ENCODE results near the gene GLI3. TPM values are rescaled to one million over a fixed set of nuclear protein-coding genes. Genes with fewer than 3 reads are reported as not detected.

Gene GLI3
- total and polyA plus RNA-seq, 4 donors = 0.50 to 34.9 (median 11.3) TPM

DNA sequence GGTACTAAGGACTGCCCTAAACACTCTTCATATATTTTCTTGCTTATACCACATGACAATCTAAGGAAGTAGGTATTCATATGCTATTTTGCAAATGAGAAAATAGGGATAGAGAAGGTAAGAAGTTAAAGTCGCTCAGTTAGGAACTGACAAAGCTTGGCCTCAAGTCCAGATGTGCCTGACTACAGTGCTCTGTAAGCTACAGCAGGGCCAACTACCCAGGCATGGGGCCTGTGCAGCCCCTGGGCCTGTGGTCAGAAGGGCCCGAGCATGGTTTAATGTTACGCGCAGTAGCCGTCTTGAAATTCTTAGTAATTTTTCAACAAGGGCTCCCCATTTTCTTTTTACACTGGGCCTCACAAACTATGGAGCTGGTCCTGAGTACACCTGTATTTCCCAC is 146.2 kb downstream of the GLI3 start:
- Histone ChIP-seq H3K9me3 (ENCODE audit: control insufficient read depth, low read length) (no peaks in the 10 kb centered on the region), H3K27me3 (ENCODE audit: control insufficient read depth in 1 of 2, insufficient read depth in 2 of 2, low read length in 1 of 2) (no peaks in the 10 kb centered on the region), H3K4me3 (ENCODE audit: low read length in 2 of 2) (no peak overlapping the region), H3K27ac (ENCODE audit: low read depth in 1 of 2, low read length in 2 of 2) (no peak overlapping the region), H3K36me3 (ENCODE audit: control insufficient read depth in 1 of 2, insufficient read depth in 2 of 2, low read length in 1 of 2) (no peaks in the 10 kb centered on the region), H3K4me1 (ENCODE audit: control insufficient read depth in 1 of 2, insufficient read depth in 2 of 2, low read length in 2 of 2) (no peaks in the 10 kb centered on the region)
- DNase-seq (no peak), ATAC-seq (ENCODE audit: low FRiP score) (no peak)
- intact Hi-C loops (cut with DNase I) = no loop called here
- 89 to 92% methylated on average over 5 of the region's 5 CpGs for WGBS, 2 donors

DNA sequence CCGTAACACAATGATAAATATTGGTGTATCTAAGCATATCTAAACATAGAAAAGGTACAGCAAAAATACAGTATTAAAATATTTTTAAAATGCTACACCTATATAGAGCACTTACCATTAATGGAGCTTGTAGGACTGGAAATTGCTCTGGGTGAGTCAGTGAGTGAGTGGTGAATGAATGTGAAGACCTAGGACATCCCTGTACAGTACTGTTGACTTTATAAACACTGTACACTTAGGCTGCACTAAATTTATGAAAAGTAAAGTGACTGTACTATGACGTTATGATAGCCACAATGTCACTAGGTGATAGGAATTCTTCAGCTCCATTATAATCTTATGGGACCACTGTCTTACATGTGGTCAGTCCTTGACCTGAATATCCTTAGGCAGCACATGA is 147.0 kb downstream of the GLI3 start:
- ATAC-seq (ENCODE audit: low FRiP score) (no peak), DNase-seq (no peak)
- WGBS, 2 donors = 97% methylated on average over 2 of the region's 2 CpGs
- H3K4me1 ChIP-seq (ENCODE audit: control insufficient read depth in 1 of 2, insufficient read depth in 2 of 2, low read length in 2 of 2) = no peaks in the 10 kb centered on the region
- no peak overlapping the region for H3K4me3 ChIP-seq (ENCODE audit: low read length in 2 of 2)
- H3K9me3 ChIP-seq (ENCODE audit: control insufficient read depth, low read length) = no peaks in the 10 kb centered on the region
- H3K27me3 ChIP-seq (ENCODE audit: control insufficient read depth in 1 of 2, insufficient read depth in 2 of 2, low read length in 1 of 2) = no peaks in the 10 kb centered on the region
- H3K27ac ChIP-seq (ENCODE audit: low read depth in 1 of 2, low read length in 2 of 2) = no peak overlapping the region
- intact Hi-C loops (cut with DNase I) = no loop called here
- no peaks in the 10 kb centered on the region for H3K36me3 ChIP-seq (ENCODE audit: control insufficient read depth in 1 of 2, insufficient read depth in 2 of 2, low read length in 1 of 2)

DNA sequence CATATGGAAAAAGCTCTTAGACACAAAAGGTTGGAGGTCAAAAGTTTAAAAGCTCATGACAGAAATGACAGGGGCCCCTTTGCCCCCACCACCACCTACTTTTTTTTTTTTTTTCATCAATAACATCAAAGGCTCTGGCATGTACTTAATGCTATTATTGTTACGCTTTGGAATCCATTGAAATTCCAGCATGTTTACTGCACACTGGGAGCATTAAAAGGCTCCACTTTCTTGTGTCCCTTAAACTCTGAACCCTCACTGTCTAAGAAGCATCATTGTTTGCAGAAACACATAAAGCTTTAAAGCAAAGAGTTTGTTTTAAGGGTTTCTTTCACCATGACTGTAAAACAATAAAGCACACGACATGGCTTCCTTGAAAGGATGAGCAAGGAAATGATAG is 149.4 kb downstream of the GLI3 start:
- H3K27ac ChIP-seq (ENCODE audit: low read depth in 1 of 2, low read length in 2 of 2) = no peak overlapping the region
- ATAC-seq (ENCODE audit: low FRiP score) (no peak), DNase-seq (no peak)
- no peaks in the 10 kb centered on the region for H3K4me1 ChIP-seq (ENCODE audit: control insufficient read depth in 1 of 2, insufficient read depth in 2 of 2, low read length in 2 of 2)
- H3K9me3 ChIP-seq (ENCODE audit: control insufficient read depth, low read length) = no peaks in the 10 kb centered on the region
- no peaks in the 10 kb centered on the region for H3K36me3 ChIP-seq (ENCODE audit: control insufficient read depth in 1 of 2, insufficient read depth in 2 of 2, low read length in 1 of 2)
- 96% methylated on average over 2 of the region's 2 CpGs for WGBS, 2 donors
- intact Hi-C loops (cut with DNase I) = no loop called here
- no peak overlapping the region for H3K4me3 ChIP-seq (ENCODE audit: low read length in 2 of 2)
- H3K27me3 ChIP-seq (ENCODE audit: control insufficient read depth in 1 of 2, insufficient read depth in 2 of 2, low read length in 1 of 2) = no peaks in the 10 kb centered on the region

DNA sequence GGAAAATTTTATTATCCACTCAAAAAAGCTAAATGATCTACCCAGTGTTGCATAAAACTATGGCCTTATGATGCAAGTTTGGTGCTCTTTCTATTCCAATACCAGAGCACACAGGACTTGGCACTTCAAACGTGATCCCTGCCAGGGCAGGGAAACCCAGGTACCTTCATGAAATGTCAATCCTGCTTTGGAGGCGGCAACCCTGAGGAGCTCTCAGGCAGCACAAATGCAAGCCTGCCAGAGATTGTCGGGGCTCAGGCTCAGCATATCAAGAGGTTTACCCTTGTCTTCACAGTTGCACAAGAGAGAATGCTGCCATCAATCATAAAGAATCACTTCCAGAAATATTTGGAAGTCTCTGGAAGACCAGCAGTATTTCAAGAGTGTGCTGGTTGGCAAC is 151.5 kb downstream of the GLI3 start:
- no peaks in the 10 kb centered on the region for H3K9me3 ChIP-seq (ENCODE audit: control insufficient read depth, low read length)
- H3K4me3 ChIP-seq (ENCODE audit: low read length in 2 of 2) = no peak overlapping the region
- no peaks in the 10 kb centered on the region for H3K36me3 ChIP-seq (ENCODE audit: control insufficient read depth in 1 of 2, insufficient read depth in 2 of 2, low read length in 1 of 2)
- DNase-seq (no peak), ATAC-seq (ENCODE audit: low FRiP score) (no peak)
- intact Hi-C loops (cut with DNase I) = no loop called here
- no peaks in the 10 kb centered on the region for H3K4me1 ChIP-seq (ENCODE audit: control insufficient read depth in 1 of 2, insufficient read depth in 2 of 2, low read length in 2 of 2)
- WGBS, 2 donors = 74 to 77% methylated on average over 3 of the region's 3 CpGs
- H3K27ac ChIP-seq (ENCODE audit: low read depth in 1 of 2, low read length in 2 of 2) = no peak overlapping the region
- H3K27me3 ChIP-seq (ENCODE audit: control insufficient read depth in 1 of 2, insufficient read depth in 2 of 2, low read length in 1 of 2) = no peaks in the 10 kb centered on the region

DNA sequence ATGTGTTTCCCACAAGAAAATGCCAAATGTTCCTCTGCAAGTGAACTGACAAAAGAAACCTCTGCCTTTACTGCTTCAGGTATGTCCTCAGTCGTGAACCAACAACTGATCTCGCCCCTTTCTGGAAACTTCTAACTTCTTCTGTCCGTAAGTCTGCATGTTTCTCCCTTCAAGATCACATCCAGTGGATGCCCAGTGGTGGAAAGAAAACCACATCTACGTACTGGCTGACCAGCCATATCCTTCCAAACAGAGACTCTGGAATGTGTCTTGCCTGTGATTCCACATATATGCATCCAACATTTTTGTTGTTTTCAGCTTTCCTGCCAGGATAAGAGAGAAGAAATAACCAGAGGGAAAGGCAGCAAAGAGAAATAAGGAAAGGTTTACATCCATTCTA is 152.7 kb downstream of the GLI3 start:
- Histone ChIP-seq H3K4me1 (ENCODE audit: control insufficient read depth in 1 of 2, insufficient read depth in 2 of 2, low read length in 2 of 2) (no peaks in the 10 kb centered on the region), H3K4me3 (ENCODE audit: low read length in 2 of 2) (no peak overlapping the region), H3K27ac (ENCODE audit: low read depth in 1 of 2, low read length in 2 of 2) (no peak overlapping the region), H3K9me3 (ENCODE audit: control insufficient read depth, low read length) (no peaks in the 10 kb centered on the region), H3K27me3 (ENCODE audit: control insufficient read depth in 1 of 2, insufficient read depth in 2 of 2, low read length in 1 of 2) (no peaks in the 10 kb centered on the region), H3K36me3 (ENCODE audit: control insufficient read depth in 1 of 2, insufficient read depth in 2 of 2, low read length in 1 of 2) (no peaks in the 10 kb centered on the region)
- DNase-seq (no peak), ATAC-seq (ENCODE audit: low FRiP score) (no peak)
- 71 to 81% methylated on average over 4 of the region's 4 CpGs for WGBS, 2 donors
- intact Hi-C loops (cut with DNase I) = no loop called here

DNA sequence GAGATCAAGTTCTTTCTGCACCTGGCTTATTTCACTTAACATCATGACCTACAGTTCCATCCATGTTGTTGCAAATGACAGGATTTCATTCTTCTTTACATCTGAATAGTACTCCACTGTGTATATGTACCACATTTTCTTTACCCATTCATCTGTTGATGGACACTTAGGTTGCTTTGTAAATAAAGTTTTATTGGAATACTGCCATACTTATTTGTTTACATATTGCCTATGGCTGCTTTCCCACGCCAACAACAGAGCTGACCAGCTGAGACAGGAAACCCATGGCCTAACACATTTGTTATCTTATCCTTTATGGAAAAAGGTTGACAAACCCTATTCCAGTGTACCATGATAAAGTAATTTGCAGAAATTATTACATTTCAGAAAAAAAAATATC is 153.7 kb downstream of the GLI3 start:
- no peak for ATAC-seq (ENCODE audit: low FRiP score)
- DNase-seq = no peak
- no peaks in the 10 kb centered on the region for H3K27me3 ChIP-seq (ENCODE audit: control insufficient read depth in 1 of 2, insufficient read depth in 2 of 2, low read length in 1 of 2)
- WGBS, 2 donors = 97 to 100% methylated on average over 1 of the region's 1 CpG
- intact Hi-C loops (cut with DNase I) = no loop called here
- H3K4me1 ChIP-seq (ENCODE audit: control insufficient read depth in 1 of 2, insufficient read depth in 2 of 2, low read length in 2 of 2) = no peaks in the 10 kb centered on the region
- no peaks in the 10 kb centered on the region for H3K36me3 ChIP-seq (ENCODE audit: control insufficient read depth in 1 of 2, insufficient read depth in 2 of 2, low read length in 1 of 2)
- H3K9me3 ChIP-seq (ENCODE audit: control insufficient read depth, low read length) = no peaks in the 10 kb centered on the region
- no peak overlapping the region for H3K27ac ChIP-seq (ENCODE audit: low read depth in 1 of 2, low read length in 2 of 2)
- no peak overlapping the region for H3K4me3 ChIP-seq (ENCODE audit: low read length in 2 of 2)

DNA sequence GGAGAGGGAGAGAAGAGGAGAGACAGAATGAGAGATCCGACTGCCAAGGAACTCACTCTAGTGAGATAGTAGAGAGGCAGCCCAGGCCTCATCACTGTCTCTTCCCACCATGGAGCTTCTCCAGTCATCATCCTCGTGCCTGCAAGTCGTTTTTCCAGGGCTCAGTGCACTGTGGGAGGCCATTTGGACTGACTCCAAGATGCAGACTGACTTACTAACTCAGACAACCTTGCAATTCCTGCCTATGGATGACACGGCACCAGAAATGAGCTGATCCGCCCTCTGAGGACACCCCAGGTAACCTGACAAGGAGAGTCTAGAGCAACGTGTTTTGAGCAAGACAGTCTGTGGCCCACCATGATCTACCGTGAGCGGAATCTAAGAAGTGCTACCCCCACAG is 154.9 kb downstream of the GLI3 start:
- no peak for DNase-seq
- H3K27me3 ChIP-seq (ENCODE audit: control insufficient read depth in 1 of 2, insufficient read depth in 2 of 2, low read length in 1 of 2) = no peaks in the 10 kb centered on the region
- ATAC-seq (ENCODE audit: low FRiP score) = no peak
- no peaks in the 10 kb centered on the region for H3K36me3 ChIP-seq (ENCODE audit: control insufficient read depth in 1 of 2, insufficient read depth in 2 of 2, low read length in 1 of 2)
- 82 to 86% methylated on average over 8 of the region's 8 CpGs for WGBS, 2 donors
- H3K9me3 ChIP-seq (ENCODE audit: control insufficient read depth, low read length) = no peaks in the 10 kb centered on the region
- intact Hi-C loops (cut with DNase I) = no loop called here
- no peaks in the 10 kb centered on the region for H3K4me1 ChIP-seq (ENCODE audit: control insufficient read depth in 1 of 2, insufficient read depth in 2 of 2, low read length in 2 of 2)
- H3K27ac ChIP-seq (ENCODE audit: low read depth in 1 of 2, low read length in 2 of 2) = no peak overlapping the region
- H3K4me3 ChIP-seq (ENCODE audit: low read length in 2 of 2) = no peak overlapping the region

DNA sequence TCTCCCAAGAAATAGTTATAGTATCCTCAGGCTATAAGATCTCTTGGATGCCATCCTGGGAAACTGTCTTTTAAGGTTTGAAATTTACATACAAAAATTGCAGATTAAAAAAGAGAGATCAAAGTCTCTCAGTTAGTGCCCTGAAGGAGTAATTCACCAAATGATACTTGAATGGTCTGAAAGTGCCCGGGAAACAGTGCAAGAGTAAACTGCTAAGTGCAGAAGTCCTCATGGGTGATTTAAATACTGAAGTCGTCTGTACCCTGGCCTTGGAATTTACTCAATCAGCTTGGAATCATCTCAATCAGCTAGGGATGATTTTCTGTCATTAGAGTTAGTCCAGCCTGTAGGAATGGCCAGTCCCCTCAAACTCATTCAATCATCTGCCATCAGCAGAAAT is 155.3 kb downstream of the GLI3 start:
- ATAC-seq (ENCODE audit: low FRiP score) = no peak
- intact Hi-C loops (cut with DNase I) = no loop called here
- 73 to 75% methylated on average over 2 of the region's 2 CpGs for WGBS, 2 donors
- Histone ChIP-seq H3K27ac (ENCODE audit: low read depth in 1 of 2, low read length in 2 of 2) (no peak overlapping the region), H3K9me3 (ENCODE audit: control insufficient read depth, low read length) (no peaks in the 10 kb centered on the region), H3K4me3 (ENCODE audit: low read length in 2 of 2) (no peak overlapping the region), H3K36me3 (ENCODE audit: control insufficient read depth in 1 of 2, insufficient read depth in 2 of 2, low read length in 1 of 2) (no peaks in the 10 kb centered on the region), H3K27me3 (ENCODE audit: control insufficient read depth in 1 of 2, insufficient read depth in 2 of 2, low read length in 1 of 2) (no peaks in the 10 kb centered on the region), H3K4me1 (ENCODE audit: control insufficient read depth in 1 of 2, insufficient read depth in 2 of 2, low read length in 2 of 2) (no peaks in the 10 kb centered on the region)
- no peak for DNase-seq

DNA sequence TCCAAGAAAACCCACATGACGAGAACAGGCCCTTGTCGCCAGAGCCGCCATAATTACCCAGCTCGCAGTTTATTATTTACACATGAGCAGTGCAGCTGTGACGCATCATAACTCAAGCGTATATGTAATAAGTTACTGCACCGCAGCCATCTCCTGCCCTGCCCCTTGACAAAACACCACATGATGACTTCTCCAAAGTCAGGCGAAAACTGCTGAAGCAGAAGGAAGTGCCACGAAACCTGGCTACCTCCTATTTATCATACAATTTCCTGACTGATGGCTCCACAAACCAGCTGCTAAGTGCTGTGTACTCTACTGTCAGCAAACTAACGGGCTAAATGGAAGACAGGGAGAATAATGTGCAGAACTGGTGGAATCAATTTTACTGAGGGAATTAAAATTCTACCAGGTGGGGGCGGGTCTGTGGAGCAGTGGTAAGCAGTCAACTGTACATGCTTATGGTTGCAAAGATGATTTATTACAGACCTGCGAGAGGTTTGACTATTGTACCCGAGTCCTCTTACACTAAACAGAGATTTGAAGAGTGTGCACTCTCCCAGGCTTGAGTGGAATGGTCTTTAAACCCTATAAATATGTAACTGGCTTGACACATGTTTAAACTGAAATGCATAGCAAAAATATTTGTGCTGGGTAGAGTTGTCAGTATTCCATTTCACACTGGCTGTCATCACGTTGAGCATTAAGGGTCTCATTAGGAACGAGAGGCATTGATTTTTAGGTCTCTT is 156.0 kb downstream of the GLI3 start:
- Histone ChIP-seq H3K36me3 (ENCODE audit: control insufficient read depth in 1 of 2, insufficient read depth in 2 of 2, low read length in 1 of 2) (no peaks in the 10 kb centered on the region), H3K4me3 (ENCODE audit: low read length in 2 of 2) (no peak overlapping the region), H3K9me3 (ENCODE audit: control insufficient read depth, low read length) (no peaks in the 10 kb centered on the region), H3K27me3 (ENCODE audit: control insufficient read depth in 1 of 2, insufficient read depth in 2 of 2, low read length in 1 of 2) (no peaks in the 10 kb centered on the region), H3K4me1 (ENCODE audit: control insufficient read depth in 1 of 2, insufficient read depth in 2 of 2, low read length in 2 of 2) (no peaks in the 10 kb centered on the region), H3K27ac (ENCODE audit: low read depth in 1 of 2, low read length in 2 of 2) (no peak overlapping the region)
- DNase-seq (no peak), ATAC-seq (ENCODE audit: low FRiP score) (no peak)
- intact Hi-C loops (cut with DNase I) = no loop called here
- 86 to 88% methylated on average over 15 of the region's 15 CpGs for WGBS, 2 donors

Measured in aorta (tissue), 5 donors.